Sigmoid colon (tissue), 3 donors: ENCODE measurements around the gene ADAM33.
A peak's percentile ranks its signal among the peaks of the same experiment; 100 is the strongest.

Experiments
- POLR2A ChIP-seq, 2 donors: fragments of 450-650 bp; IDR thresholded peaks; one replicate each; pipeline ENCODE4 v1.6.1; 2016; ENCODE audit warnings: antibody characterized with exemption in 2 of 2, mild to moderate bottlenecking in 2 of 2, moderate library complexity in 2 of 2
- TF ChIP-seq, protein P1 (sequence below), 4 experiments: fragments of 450-650 bp in 3 of 4; fragments of 200-600 bp in 1 of 4; IDR thresholded peaks; one replicate each; pipeline ENCODE4 v1.5.1; 2016 to 2019; ENCODE audit warnings: antibody characterized with exemption in 4 of 4, mild to moderate bottlenecking in 3 of 4, moderate library complexity in 2 of 4

- TF ChIP-seq, protein P1, sequence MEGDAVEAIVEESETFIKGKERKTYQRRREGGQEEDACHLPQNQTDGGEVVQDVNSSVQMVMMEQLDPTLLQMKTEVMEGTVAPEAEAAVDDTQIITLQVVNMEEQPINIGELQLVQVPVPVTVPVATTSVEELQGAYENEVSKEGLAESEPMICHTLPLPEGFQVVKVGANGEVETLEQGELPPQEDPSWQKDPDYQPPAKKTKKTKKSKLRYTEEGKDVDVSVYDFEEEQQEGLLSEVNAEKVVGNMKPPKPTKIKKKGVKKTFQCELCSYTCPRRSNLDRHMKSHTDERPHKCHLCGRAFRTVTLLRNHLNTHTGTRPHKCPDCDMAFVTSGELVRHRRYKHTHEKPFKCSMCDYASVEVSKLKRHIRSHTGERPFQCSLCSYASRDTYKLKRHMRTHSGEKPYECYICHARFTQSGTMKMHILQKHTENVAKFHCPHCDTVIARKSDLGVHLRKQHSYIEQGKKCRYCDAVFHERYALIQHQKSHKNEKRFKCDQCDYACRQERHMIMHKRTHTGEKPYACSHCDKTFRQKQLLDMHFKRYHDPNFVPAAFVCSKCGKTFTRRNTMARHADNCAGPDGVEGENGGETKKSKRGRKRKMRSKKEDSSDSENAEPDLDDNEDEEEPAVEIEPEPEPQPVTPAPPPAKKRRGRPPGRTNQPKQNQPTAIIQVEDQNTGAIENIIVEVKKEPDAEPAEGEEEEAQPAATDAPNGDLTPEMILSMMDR (IDR thresholded peaks at IDR 0.05), result no peak
- peak in 1 of 2 donors; percentile 31 for TF ChIP-seq POLR2A (IDR thresholded peaks at IDR 0.05)
Measured at GRCh38 chr20:3681931-3682781, at the start of gene ADAM33.
